ENCODE results near the gene ABCC3.
"Not testable (repeated sequence)": the region's sequence is repeated elsewhere in the genome, so short reads cannot be mapped to it uniquely, and the experiment has no call there.

ABCC3 gene

DNA sequence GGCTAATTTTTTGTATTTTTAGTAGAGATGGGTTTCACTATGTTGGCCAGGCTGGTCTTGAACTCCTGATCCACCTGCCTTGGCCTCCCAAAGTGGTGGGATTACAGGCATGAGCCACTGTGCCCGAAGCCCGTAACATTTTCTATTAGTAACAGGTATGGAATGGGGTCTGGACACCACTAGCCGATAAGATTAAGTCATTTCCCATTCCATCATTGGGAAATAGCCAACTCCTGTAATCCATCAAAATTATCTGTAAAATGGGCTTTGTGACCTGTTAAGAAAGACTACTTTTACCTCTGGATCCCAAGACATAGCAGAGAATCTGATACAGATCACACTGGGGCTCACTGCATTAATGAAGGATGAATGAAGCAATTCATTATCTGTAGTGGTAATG is 80.8 kb downstream of the ABCC3 start:
- no peak for DNase-seq

DNA sequence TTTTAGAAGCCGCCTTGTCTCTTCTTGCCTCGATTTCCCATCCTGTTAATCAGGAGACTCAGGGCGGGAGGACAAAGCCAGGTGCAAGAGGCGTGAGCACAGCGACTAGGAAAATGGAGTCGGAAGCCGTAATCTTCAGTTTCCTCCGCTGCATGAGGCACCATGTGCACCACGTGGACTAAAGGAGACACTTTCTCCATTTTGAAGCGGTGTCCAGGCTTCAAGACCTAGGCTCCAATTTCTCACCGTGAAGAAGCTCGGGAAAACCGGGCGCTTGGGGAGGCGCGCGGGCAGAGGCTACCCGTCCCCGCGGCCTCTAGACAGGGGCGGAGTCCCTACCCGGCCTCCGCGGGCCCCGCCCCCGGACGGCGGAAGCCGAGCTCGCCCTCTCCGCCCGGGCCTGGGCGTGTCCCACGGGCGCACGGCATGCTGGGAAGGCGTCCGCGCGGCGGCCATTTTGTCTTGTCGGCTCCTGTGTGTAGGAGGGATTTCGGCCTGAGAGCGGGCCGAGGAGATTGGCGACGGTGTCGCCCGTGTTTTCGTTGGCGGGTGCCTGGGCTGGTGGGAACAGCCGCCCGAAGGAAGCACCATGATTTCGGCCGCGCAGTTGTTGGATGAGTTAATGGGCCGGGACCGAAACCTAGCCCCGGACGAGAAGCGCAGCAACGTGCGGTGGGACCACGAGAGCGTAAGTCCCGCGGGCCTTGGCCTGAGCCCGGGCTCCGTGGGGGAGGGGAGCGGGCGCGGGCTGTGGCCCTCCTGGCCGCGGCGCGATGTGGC is 84.7 kb downstream of the ABCC3 start, which contains the start of gene LUC7L3:
Gene LUC7L3 (plus strand): TSS at position 460 of the 780 bp plus-strand sequence. CDS start 130 bp downstream, at position 590.
- DNase-seq = peak; percentile 76

DNA sequence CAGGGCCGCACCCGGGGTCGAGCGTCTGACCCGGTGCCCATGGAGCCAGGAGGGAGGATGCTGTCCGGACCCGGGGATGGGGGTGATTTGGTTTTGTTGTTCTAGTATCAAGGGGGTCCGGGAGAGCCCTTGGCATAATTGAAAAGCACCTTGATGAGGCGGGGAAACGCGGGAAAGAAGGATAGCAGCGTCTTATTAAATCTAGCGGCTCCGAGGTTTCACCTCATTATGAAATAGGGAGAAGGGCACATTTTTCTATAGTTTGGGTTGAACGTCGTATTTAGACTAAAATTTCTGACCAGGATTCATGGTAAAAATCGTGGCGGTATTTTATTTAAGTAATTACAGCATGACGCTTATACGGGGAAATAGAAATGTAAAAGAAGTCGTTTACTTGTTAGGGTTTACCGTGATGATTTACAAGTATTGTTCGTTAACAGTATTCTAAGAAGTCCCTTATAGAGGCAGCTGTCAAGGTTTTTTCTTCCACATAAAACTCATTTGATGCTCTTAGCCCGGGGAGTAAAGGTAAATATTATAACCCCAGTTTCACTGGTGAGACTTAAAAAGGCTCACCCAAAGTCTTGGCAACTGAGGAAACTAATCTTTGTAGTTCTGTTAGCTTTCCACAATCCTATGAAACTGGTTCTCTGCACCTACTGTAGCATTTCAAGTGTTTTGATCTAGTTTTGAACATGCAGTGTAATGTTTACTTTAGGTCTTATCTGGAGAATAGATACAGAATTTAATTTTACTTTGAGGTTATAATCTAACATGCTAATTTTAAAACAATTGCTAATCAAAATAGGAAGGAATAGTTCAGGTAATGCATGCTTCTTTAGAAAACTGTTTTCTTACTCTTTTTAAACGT is 85.5 kb downstream of the ABCC3 start:
- DNase-seq = peak; percentile 7

DNA sequence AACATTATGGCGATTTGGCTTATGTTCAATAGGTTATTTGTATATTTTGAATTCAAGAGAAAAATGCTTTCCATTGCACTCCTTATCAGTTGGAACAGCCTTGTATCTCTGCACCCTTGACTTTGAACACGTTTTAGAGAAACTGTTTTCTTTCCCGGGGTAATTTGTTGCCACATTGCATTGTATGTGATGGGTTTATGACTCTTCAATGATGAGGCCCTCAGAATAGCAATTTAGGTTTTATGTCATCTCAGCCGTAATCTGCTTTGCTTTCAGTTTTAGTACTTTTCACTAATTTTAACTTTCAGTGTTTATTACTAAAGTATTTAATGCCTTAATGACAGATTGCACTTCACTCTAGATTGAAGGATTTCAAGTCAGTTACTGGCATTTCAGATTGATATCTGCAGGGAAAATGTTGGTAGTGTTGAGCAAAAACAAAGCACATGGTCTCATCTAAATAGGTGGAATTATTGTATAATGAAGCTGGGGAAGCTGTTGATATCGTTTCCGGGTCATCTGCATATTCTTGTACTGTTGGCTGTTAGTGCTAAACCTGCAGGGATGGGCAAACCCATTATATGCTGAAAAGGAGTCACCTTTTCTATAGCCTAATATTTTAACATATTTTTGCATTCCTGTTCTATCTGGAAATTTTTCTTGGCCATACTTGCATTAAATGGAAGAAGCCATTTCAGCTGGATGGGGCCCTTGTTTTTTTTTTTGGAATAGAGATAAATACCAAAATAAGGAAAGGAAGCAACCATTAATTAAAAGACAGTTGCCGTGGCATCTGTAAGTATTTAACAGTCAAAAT is 86.7 kb downstream of the ABCC3 start:
- DNase-seq = peak; percentile 8

DNA sequence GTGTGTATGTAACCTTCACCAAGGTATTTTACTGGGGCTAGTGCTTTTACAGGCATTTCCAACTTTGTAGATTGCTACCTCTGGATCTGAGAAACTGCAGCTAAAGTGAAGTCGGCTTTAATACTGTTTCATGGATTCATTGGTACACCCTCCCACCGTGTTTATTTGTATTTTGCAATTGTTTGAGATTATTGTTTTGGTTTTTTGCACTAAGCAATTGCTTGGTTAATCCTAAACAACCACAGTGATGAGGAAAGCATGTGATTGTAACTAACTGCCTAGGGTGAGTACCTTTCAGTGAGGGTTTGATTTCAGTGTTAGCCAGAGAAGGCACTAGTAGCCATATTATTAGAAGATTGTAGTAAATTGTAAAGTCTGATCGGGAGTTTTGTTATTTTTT is 88.1 kb downstream of the ABCC3 start:
- DNase-seq = no peak

DNA sequence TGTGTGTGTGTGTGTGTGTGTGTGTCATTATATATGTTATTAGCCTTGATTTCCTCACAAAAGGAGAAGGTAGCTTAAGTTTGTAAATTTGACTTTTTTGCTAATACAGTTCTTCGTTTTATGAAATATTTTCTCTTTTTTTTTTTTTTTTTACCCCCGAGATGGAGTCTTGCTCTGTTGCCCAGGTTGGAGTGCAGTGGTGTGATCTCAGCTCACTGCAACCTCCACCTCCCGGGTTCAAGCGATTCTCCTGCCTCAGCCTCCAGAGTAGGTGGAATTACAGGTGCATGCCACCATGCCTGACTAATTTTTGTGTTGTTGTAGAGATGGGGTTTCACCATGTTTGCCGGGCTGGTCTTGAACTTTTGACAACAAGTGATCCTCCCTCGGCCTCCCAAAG is 89.9 kb downstream of the ABCC3 start:
- DNase-seq = not testable (repeated sequence)

DNA sequence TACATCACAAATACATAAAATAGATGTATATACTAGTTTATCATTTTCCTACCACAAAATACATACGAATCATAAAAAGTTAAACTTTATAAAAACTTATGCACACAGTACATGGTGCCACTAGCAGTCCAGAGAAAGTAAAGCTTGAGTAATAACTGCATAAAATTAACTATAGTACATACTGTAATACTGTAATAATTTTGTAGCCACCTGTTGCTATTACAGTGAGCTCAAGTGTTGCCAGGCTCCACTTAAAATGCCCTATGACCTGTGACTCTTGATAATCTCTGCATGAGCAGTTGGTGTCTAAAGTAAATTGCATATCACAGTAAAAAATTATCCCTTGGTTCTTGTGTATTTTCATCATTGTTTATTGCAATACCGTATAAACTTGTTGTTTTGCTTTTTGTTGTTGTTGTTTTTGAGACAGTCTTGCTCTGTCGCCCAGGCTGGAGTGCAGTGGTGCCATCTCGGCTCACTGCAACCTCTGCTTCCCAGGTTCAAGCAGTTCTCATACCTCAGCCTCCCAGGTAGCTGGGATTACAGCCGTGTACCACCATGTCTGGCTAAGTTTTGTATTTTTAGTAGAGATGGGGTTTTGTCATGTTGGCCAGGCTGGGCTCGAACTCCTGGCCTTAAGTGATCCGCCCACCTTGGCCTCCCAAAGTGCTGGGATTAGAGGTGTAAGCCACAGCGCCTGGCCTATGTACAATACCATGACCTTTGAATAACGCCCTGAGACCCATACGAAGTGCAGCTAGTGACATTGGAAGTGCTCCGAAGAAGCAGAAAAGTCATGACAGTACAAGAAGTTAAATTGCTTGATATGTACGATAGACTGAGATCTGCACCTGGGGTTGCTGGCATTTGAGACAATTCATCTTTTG is 91.3 kb downstream of the ABCC3 start:
- DNase-seq = no peak

DNA sequence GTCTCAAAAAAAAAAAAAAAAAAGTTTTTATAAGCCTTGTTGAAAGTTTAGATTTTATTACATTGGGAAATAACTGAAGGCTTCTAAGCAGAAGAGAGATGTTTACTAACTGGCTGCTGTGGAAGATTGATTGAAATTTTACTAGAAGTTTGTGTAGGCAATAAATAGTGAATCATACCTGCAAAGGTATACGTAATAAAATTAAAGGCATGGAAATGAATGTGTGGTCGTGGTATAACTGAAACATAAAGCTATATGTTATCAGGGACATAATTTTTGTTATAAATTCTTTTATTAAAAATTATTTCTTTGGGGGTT is 93.4 kb downstream of the ABCC3 start:
- no peak for DNase-seq

DNA sequence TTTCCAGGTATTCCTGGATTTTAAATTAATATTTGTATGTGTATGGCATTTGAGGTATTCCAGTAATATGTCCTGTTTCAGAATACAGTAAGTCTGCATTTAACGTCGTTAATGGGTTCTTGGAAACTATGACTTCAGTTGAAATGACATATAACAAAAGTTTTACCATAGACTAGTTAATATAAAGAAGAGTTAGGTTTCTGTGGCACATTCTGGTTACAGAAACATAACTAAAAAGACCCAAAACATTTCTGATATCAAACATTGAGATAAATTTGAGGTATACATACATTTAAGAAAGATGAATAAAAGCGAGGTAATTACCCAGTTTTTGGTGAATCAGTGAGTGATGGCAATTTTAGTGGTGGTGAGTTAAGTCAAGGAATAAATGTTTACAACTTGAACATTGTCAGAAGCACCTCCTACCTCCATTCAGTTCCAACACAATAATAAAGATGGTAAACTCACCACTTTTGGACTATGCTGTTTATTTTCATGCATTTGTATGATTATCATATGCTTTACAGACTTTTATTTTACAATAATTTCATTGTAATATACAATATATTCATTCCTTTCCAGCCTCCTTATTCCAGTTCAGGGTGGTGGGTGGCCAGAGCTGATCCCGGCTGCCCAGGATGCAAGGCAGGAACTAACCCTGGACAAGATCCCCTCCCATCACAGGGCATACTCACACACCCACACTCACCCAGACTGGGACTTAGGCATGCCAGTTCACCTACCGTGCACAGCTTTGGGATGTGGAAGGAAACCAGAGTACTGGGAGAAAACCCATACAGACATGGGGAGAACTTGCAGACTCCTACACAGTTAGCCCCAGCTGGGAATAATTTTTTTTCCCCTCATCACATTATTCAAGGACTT is 94.4 kb downstream of the ABCC3 start:
- no peak for DNase-seq

DNA sequence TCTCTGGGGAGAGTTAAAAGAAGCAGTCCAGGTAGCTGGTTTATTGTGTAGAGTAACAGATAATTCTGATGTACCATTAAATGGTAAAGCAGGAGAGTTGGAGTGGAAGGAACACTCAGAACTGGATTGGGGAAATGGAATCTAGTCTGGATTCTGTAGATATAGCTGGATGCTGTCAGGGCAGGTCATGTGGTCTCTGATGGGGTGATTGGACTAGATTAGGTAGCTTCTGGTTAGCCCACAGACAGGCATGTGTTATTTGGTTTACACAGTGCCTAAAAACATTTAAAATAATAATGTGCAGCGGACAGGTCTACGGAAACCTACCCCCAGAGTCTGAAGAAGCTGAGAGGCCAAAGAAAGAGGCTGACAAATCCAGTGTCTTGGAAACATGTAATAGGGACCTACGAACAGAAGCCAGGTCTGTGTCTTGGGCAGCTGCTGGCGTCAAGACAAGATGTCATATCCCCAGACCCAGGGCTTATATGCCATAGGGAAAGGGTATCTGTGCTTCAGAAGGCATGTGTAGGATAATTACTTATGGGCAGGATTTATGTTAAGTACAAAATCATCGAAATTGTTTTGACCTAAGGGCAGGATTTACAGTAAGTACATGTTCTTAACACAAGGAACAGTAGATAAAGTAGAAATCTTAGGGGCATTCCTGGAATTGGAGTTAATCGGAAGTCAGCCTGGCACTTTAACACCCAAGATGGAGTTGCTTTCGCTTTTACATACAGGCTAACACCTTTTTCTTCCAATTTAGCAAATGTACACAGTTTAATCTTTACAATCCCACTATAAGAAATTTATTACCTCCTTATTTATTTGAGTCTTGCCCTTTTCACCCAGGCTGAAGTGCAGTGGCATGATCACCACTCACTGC is 97.1 kb downstream of the ABCC3 start:
- no peak for DNase-seq

DNA sequence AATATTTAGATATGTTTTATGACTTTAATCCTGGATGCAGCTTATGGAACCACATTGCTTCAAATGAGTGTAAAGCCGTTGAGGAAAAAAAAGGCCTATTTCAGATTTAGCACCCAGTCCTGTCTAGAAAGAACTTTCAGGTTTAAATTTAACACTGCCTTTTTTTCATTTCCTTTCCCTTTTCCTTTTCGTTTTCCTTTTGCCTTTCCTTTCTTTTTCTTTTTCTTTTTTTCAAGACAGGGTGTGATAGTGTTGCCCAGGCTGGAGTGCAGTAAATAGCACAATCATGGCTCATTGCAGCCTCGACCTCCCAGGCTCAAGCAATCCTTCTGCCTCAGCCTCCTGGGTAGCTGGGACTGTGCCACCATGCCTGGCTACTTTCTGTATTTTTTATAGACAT is 100.6 kb downstream of the ABCC3 start:
- no peak for DNase-seq

DNA sequence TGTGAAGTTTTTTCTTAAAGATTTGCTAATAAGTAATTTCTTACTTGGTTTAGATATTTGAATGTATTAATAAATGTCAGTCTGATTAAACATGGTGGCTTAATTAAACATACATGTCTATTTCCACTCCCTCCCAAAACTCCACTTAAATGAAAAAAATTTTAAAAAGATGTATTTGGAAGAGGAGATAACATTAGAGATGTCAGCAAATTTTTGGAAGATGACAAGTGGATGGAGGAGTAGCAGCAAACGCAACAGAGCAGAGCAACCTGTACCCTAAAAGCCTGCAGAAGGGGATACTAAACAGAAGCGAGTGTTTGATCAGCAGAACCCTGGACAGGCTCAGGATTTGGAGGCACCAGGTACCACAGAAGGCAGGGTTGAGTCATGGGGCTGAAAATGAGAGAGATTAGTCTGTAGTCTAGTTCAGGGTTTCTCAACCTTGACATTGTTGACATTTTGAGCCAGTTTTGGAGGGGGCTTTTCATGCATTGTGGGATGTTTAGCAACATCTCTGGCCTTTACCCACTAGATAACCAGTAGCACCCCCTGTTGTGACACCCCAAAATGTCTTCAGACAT is 102.5 kb downstream of the ABCC3 start:
- no peak for DNase-seq

DNA sequence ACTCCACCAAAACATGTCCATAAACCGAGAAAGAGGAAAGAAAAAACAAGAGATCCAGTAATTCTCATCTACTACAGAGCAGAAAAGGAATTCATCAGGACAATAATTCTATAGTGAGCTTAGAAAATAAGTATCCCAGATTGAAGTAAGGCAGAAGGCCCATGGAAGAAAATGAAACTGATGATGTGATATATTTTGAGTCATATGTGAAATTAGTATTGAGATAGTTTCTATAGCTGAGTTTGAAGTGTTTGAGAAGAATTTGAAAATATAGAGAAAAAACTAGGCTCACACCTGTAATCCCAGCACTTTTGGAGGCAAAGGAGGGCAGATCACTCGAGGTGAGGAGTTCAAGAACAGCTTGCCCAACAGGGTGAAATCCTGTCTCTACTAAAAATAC is 104.4 kb downstream of the ABCC3 start:
- DNase-seq = no peak

All from NCI-H748 treated with DMSO at 0.1 percent for 48 hours (cell line).